AML-193 (cell line): ENCODE results near the gene NELL1.

Experiments
- DNase-seq, 2 experiments: peaks; one replicate each; lab custom pipeline; 2025; lab: John Stamatoyannopoulos, UW

The NELL1 gene

DNA sequence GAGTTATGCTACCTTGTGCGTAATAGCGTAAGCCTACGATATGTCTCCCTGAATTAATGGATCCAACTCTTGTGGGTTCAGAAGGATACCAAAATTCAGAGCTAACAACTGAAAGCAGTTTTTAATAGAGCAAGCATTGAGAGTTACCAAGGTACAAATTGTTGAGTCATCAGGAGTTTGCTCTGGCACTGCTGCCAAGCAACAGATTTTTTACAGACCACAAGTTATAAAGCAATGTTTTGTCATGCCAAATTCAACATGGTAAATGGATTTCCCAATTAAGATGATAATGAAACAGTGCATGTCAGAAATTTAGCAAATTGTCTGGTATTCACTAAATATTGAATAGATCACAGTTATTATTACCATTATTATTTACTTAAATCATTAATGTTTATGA, 295.6 kb downstream of the NELL1 start:
- DNase-seq, result no peak

DNA sequence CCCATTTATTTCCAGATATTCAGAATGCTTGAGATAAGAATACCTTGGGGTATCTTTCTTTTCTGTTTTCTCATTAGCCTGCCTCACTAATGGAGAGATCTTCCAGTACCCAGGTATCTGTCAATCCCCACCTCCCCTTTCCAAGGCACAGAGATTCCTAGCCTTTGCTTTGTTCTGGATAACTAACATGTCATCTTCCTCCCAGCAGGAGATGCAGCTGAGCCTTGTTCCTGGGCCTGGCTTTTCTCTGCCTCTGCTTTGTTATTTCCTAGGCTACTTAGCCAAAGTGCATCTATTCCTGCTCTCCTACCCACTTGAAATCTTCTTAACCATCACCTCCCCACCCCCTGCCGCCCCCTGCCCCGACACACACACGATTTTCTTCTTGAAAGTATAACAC, 297.1 kb downstream of the NELL1 start:
- DNase-seq, result no peak

DNA sequence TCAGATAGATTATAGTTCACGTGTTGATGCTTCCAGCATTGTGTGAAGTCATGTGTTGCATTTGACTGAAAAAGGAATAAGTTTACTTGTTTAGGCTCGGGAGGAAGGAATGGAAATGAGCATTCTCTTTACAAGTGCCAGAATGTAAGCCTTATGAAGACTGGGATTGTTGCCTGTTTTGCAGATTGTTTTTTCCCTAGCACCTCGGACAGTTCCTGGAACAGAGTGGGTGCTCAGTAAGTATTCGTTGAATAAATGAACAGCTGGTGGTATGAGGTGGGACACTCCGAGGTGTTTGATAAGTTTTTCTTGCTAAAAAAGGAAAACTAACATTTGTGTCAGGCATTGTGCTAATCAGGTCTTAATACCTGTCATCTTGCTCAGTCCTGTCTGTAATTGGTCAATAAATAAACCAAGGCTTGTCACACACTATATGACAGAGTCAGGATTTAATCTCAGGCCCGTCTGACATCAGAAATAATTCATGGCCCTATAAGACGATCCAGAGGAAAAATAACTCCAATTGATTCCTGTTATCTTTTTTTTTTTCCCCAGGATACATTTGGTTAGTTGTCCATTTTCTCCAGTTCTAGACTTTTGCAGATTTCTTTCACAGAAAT, 304.7 kb downstream of the NELL1 start:
- no peak for DNase-seq

DNA sequence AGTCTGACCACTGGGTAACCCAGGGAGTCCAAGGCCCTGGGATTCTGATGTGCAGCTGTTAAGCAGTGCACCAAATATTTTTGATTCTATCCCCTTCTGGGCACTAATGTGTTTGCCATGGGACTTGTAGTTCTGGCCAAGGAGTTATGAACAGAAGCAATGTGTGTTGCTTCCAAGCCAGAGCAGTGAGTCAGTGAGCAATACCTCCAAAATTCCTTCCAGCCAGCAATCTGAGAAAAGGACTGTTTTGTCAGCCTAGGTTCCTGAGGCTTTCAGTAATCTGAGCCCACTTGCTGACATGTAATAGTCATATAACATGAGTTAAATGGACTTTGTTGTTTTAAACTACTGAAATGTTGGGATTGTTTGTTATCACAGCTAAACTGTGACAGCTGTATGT, 311.4 kb downstream of the NELL1 start:
- no peak for DNase-seq

DNA sequence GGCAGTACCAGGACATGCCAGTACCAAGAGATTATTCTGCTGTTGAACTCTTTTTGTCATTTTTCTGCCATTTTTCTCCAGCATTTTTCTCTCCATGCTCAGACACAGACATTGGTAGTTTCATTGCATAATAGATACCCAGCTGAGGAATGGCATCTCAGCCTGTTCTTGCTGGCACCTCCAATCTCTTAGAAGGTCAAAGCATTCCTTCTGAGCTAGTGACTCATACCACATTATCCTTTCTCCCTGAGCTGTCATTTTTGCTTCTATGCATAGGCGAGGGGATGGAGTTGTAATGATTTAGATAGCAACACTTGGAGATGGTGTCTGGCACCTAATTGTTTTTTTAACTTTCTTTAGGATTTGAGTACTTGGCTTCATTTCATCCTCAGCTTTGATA, 321.1 kb downstream of the NELL1 start:
- DNase-seq, result no peak

DNA sequence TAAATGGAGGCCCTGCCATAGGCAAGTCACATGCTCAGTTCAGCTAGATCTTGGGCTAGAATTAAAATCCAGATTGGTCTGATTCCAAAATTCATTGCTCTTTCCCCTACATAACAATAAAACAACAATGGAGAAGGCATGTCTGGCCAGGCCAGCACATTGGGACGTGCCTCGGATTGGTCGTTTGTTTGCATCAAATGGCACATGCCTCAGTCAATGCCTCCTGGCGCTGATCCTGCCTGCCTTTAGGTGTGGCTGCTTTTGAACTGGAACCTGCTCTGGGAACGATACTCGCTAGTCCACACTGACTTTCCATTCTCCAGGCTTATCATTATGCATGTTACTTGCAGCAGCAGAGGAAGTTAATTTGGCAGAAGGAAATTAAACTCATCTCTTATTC, 322.1 kb downstream of the NELL1 start:
- no peak for DNase-seq

DNA sequence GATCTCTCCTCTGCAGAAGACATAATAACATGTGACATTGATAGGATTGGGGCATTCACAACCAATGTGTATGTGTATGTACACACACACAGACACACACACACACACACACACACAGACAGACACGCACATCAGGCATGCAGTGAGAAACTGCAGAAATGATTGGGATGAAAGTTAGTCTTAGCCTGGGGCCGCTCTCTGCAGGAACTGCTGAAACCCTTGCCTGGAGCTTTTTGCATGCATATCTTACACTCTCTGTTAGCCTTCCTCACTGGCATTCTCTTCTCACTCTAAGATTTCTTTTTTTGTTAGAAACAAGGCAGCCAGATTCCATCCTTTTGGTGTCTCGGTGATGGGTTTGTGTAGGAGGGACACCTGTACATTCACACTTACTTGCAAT, 337.9 kb downstream of the NELL1 start:
- DNase-seq, result no peak

DNA sequence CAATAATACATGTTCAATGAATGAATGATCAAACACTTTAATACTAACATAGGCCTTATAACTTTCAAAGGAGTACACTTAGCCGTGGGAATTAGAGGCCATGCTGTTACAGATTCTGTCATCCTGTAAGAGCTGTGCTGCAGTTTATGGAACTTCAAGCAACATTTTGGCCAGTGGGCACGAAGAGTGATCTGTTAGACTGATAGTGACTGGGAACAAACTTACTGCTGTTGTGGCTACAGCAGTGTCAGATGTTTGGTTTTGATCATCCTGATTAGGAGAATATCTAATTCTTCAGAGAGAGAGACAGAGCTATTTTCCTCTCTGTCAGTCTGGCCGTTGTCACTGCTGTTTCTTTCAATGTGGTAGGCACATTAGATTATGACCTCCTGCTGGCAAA, 348.9 kb downstream of the NELL1 start:
- DNase-seq, result no peak

DNA sequence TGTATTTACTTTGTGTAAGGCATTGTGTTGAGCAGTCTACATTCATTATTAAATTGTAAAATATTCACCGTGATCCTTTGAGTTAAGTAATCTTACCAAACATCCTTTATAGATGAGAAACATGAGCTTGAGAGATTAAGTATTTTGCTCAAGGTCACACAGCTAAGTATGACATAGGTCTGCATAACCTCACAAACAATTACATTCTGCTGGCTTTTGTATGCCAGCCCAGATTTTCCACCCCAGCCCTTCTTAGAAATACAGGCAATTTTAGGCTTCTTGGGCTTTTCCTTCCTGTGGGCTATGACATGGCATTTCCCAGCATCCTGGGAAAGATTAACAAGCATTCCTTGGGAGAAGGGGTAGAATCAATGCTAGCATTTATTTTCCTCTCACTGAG, 357.3 kb downstream of the NELL1 start:
- no peak for DNase-seq

DNA sequence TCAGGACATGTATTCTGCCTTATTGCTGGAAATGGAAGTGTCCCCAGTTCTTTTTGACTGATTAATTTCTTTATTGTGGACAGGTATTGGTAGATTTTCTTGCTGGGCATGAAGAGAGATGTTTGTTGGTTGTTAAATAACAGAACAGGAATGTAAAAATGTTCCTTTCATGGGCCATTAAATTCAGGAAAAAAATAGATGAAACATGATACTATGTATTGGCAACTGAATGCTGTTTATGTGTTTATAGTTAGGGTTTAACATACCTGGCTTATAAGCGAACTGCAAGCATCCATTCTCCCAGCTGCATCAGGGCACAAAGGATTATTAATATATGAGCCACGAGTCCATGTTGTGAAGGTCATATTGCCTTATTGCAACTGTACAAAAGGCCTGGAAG, 368.5 kb downstream of the NELL1 start:
- DNase-seq, result no peak

DNA sequence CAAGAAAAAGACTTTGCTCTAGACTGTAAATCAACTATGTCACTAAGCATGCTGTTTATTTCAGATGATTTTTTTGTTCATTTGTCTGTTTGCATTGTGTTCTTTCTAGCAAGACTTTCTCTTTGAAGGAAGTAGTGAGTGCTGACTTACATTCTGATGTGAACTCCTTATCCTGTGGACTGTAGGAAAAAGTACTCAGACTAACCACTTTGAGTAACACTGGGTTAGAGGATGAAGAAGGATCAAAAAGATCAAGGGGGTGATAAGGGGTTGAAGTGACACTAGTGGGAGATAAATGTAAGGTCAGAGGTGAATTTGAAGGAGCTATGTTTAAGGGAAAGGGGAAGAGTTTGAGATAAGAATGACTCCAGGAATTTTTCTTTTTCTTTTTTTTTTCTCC, 369.4 kb downstream of the NELL1 start:
- no peak for DNase-seq

DNA sequence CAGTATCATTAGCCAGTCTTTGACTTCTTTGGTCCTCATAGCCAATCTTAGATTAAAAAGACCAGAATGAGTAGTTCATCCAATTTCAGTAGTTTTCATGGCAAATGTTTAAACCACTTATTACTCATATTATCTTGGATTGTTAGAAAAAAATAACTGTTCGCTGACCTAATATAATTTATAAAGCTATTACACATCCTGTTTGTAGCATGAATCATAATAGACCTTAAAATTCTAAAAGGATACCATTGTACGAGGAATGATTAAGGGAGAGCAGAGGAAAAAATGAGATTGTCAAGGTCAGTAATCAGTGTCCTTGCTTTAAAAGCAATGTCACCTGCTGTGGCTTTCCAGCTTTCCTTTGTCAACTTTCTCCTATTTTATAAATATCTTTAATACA, 371.2 kb downstream of the NELL1 start:
- no peak for DNase-seq

DNA sequence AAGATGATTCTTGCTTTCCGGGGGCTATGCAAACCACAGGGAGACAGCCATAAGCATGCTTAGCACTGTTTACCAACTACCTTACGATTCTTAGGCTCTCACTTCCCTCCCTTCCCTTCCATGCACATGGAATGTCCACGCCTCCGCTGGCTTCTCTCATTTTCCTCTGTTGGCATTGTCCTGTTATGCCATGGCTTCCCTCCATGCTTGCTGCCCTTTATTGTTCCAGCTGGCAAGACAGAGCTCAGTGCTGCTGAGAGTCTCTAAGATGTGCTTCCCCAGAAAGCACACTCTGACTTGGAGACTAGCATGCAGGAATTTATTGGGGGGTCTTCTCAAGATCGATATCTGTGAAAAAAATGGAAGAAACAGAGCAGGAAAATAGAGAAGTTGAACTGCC, 379.2 kb downstream of the NELL1 start:
- DNase-seq, result no peak

DNA sequence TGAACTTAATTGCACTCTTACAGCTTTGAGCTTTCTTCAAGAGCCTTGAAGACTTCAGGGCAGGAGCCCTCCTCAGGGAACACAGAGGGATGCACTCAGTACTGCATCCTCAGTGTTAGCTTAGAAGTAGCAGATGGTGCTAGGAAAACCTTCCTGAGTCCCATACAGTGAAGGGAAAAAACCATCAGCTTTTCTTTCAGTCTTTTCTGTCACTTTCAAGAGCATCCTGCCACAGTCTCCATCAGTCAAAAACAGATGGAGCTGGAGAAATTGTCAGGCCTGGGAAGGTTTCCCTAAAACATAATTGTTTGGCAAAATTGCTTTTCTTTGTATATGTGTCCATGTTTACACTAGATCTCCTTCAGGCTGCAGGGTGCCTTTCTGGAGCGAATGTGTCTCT, 384.1 kb downstream of the NELL1 start:
- no peak for DNase-seq

DNA sequence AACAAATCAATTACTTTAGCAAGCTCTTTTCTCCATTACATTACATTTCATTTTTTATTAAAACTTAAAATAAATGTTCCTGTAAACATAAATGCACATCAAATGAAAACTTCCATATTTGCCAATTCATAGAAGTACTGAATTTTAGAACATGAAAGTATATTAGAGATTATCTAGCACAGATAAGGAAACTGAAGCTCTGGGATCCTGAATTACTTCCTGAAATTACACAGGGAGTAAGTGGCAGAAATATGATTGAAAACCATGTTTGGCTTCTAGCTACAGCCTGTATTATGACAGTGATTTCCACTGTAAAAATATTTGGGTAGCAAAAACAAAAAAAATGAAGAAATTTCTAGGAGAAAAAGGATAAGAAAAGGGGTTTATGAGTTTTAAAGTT, 387.3 kb downstream of the NELL1 start:
- no peak for DNase-seq

DNA sequence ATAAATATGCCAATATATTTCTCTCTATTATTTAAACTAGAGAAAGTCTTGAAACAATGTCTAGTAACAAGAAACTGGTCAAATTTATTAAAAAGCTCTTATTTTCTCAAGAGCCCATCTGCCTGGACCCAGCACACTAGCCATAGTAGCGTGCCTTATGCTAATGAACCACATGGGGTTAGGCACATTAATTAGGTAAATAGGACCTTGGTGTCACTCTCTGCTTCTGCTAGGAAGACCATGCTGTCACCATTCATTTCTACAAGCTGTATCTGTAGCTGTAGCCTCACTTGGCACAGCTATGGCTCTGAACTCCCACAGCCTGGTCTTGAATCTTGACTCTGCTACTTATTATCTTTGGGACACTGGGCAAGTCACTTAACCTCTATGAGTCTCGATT, 390.5 kb downstream of the NELL1 start:
- DNase-seq, result no peak

DNA sequence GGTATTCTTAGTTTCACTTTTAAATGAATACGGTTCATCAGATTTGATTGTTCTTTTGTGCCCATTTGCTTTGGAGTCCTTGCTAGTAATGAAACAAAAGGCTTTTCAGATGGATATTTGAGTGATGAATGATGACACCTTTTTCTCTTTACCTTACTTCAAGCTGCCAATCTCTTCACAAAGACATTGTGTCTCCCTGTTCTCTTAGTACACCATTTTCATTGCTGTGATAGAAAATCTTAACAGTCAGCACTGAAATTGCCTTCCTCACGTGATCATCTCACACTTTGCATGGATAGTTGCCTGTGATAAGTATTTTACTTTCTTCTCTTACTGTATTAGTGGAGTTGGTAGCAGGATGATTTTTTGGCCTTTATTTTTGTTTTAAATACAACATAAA, 396.6 kb downstream of the NELL1 start:
- no peak for DNase-seq

DNA sequence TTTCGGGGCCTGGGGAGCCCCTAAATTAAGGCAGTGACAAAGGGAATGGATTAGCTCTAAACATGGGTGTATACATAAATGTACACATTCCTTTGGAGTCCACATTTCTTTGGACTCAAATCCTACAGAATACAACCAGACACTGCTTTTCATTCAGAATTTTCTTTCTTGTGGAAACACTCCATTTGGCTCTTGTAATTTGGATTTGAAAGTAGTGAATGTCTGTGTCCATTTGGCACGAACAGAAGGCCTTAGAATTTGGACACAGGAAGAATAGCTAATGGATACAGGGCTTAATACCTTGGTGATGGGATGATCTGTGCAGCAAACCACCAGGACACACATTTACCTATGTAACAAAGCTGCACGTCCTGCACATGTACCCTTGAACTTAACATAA, 399.5 kb downstream of the NELL1 start:
- DNase-seq, result no peak

DNA sequence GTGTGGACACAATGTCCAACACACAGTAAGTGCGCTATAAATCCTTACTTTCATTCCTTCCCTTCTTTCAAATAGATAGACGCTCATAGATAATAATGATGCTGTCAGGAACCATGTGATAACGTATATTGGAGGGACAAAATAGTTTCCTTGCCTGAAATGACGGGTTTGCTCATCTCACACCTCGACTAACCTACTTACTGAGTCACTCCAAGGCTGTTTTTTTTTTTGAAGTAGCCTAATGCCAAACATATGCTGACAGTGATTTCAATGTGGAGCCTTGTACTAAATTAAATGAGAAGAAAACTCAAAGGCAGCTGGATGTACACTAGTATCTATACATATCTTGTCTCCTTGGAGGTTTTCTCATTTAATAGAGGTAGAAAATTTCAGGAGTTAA, 400.5 kb downstream of the NELL1 start:
- DNase-seq, result no peak

DNA sequence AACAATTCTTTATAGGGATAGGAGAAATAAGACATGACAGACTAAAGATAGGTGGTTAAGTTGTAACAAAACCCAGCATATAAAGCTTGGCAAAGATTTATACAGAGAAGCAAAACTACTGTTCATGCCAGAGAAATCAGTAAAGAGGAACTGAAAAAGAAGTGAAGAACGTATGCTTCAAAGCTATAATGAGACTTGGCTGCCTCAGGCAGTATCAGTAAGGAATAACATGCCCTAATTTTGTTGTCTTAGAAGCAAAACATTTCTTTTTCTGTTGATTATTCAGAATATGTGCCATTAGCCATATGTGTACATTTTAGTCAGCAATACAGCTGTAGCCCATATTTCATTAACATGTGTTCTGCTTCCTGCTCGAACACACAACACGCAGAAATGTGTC, 403.2 kb downstream of the NELL1 start:
- DNase-seq, result no peak

DNA sequence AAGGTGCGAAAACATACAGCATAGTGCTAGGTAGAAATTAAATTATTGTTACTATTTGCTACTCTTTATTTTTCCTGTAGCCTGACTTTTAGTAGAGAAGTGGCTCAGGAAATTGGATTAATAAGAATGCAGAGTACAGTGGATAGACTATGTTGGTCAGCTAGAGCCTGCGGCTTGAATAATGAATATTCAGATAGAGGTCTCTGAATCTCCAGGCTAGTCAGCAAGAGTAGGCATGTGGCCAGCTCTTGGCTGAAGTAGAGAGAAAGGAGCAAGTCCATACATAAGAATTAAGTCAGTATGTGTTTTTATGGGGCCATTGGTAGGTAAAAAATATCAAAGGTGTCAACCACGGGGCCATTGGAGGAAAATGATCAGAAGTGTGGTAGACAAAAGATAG, 413.5 kb downstream of the NELL1 start:
- DNase-seq, result no peak

DNA sequence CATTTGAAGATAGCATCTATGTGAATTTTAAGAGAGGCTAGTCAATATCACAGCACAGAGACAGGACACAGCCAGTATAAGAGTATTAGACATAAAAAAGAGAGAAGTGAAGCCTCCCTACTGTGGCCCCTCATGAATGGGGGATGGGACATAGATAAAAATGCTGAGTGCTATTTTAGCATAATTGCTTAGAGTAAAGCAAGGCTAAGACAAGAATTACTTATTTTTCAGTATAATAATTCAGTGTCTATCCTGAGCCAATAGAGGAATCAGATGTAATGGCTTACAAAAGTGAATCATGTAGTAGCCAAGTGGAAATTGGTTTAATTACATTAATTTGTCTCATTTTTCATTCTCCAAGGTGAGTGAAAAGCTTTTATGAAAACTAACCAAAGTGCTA, 419.5 kb downstream of the NELL1 start:
- no peak for DNase-seq

DNA sequence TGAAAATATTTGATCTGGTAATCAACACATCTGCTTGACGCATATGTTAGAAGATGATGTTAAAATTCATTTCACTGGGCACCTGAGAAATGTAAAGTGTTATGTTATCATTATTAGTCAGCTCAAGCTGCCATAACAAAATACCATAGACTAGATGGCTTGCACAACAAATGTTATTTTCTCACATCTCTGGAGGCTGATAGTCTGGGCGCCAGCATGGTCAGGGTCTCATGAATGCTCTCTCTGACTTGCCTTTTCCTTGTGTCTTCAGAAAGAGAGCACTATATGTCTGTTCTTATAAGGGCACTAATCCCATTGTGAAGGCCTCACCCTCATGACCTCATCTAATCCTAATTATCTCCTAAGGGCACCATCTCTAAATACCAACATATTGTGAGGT, 435.3 kb downstream of the NELL1 start:
- DNase-seq, result no peak

DNA sequence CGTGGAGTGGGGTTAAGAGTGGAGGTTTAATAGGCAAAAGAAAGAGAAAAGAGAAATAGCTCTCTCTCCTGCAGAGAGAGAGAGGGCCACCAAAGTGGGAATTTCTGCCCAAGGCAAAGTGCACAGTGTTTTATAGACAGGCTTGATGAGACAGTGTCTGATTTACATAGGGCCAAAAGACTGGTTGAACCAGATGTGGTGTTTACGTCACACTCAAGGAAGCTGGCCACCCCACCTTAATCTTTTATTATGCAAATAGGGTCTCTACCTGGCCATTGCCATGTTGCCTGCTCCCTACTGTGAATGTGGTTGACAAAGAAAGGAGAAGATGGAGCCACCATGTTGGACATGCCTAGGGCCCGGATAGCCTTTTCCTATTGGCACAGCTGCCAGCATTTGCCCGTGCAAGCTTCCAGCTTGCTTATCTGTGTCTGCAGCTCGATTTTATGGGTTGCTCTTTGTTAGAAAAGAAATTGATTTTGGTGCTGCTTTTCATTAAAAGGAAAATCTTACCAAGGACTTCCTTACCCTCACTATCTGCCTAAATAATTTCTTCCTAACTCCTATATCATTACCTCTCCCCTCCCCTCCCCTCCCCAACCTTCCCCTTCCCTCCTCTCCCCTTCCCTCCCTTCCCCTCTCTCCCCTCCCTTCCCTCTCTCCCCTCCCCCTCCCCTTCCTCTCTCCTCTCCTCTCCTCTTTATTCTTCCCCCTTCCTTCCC, 436.0 kb downstream of the NELL1 start:
- no peak for DNase-seq
